Measurements from ENCODE around the gene TMEM204. TPM values are rescaled to one million over a fixed set of nuclear protein-coding genes. Genes with fewer than 3 reads are reported as not detected.

The TMEM204 gene
- total and polyA plus RNA-seq, 10 of the 15 experiments (the other 5 are each of a cell fraction or from before 2014, with no cell fraction given), result 0.05 to 0.30 (median 0.18) TPM; not detected in 7

DNA sequence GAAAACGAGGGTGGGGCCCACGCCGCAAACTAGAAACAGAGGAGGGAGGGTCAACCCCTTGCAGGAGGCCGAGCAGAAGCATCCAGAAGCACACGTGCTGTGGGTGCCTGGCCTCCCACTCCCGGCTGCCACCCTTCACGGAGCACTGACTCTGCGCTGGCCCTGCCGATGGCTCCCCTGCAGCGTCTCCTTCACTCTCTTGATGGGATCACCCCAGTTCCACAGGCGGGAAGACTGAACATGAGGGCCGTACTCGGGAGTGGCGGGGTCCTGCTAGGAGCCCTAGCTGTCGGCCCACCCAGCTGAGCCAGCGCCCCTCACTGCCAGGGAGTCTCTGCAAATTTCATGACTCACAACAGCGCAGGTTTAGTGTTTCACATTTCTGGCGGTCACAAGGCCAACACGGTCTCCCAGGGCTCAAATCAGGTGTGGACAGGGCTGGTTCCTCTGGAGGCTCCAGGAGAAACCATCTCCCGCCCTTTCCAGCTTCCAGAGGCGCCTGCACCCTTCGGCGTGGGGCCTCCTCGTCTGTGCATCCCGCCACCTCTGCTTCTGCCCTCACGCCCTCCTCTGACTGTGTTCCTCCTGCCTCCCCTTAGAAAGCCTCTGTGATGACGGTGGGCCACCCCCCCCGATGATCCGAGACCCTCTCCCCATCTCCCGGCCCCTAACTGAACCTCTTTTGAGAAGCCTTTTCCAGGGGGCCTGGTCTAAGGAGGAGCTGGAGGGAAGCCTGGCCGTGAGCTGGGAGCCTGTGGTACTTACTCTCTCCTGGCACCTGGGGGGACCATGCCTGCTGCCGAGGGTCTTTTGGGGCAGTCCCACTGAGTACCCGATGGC, 46.7 kb upstream of the TMEM204 start (continued):
- TF ChIP-seq CUX1 (IDR thresholded peaks at IDR 0.05; ENCODE audit: insufficient replicate concordance, low read depth, low read length) (no peak), CHD4 (IDR thresholded peaks at IDR 0.05) (no peak), JUND (IDR thresholded peaks at IDR 0.05; ENCODE audit: low read depth, low read length) (no peak), RBBP5 (conservative IDR thresholded peaks at IDR 0.05) (no peak), FOXM1 (IDR thresholded peaks at IDR 0.05; ENCODE audit: low read depth, low read length) (no peak), NFXL1 (IDR thresholded peaks at IDR 0.05; ENCODE audit: borderline replicate concordance) (no peak), WRNIP1 (IDR thresholded peaks at IDR 0.05; ENCODE audit: borderline replicate concordance, low read depth, low read length) (no peak), TAF1 (IDR thresholded peaks at IDR 0.05; ENCODE audit: borderline replicate concordance, low read depth, low read length) (no peak), GATAD2B (conservative IDR thresholded peaks at IDR 0.05; ENCODE audit: low read depth) (no peak), CREB1 (IDR thresholded peaks at IDR 0.05; ENCODE audit: low read depth) (no peak), NFIC (IDR thresholded peaks at IDR 0.05; ENCODE audit: low read depth, low read length) (no peak)
- TF ChIP-seq, protein P1, sequence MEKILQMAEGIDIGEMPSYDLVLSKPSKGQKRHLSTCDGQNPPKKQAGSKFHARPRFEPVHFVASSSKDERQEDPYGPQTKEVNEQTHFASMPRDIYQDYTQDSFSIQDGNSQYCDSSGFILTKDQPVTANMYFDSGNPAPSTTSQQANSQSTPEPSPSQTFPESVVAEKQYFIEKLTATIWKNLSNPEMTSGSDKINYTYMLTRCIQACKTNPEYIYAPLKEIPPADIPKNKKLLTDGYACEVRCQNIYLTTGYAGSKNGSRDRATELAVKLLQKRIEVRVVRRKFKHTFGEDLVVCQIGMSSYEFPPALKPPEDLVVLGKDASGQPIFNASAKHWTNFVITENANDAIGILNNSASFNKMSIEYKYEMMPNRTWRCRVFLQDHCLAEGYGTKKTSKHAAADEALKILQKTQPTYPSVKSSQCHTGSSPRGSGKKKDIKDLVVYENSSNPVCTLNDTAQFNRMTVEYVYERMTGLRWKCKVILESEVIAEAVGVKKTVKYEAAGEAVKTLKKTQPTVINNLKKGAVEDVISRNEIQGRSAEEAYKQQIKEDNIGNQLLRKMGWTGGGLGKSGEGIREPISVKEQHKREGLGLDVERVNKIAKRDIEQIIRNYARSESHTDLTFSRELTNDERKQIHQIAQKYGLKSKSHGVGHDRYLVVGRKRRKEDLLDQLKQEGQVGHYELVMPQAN (conservative IDR thresholded peaks at IDR 0.05), result no peak
